ENCODE data around the gene CHIC2.

The CHIC2 gene

DNA sequence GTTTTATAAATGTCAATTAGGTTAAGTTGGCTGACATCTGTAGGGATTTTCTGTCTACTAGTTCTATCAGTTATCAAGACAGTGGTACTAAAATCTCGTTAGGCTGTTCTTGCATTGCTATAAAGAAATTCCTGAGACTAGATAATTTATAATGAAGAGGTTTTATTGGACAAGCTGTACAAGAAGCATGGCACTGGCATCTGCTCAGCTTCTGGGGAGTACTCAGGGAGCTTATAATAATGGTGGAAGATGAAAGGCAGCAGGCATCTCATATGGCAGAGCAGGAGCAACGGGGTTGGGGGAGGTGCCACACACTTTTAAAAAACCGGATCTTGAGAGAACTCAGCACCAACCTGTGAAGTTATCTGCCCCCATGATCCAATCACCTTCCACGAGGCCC lies 28.2 kb downstream of the CHIC2 start:
- Histone ChIP-seq H3K27me3 (ENCODE audit: insufficient read depth, low read length) (no peaks in the 10 kb centered on the region), H2AFZ (ENCODE audit: low read length) (no peak overlapping the region), H3K27ac (ENCODE audit: low read depth, low read length, poor library complexity, severe bottlenecking) (no peak overlapping the region), H3K36me3 (ENCODE audit: insufficient read depth, low read length) (peaks cover 20% of the 10 kb centered on the region), H3K9me2 (ENCODE audit: low read depth, low read length) (no peaks in the 10 kb centered on the region), H4K20me1 (ENCODE audit: insufficient read depth, low read length) (no peaks in the 10 kb centered on the region), H3K9ac (ENCODE audit: low read length) (no peak overlapping the region), H3F3A (ENCODE audit: insufficient read depth, low read length) (no peaks in the 10 kb centered on the region), H3K79me2 (ENCODE audit: insufficient read depth, low read length) (no peaks in the 10 kb centered on the region), H3K4me2 (ENCODE audit: low read length) (no peak overlapping the region), H3K9me3 (ENCODE audit: low read length) (0 out of 2 replicates have a peak, but pooled peaks cover 2% of the 10 kb centered on the region), H3K4me3 (ENCODE audit: low read depth, low read length, poor library complexity, severe bottlenecking) (no peak overlapping the region), H3K4me1 (ENCODE audit: insufficient read depth, low read length, severe bottlenecking) (peaks cover 18% of the 10 kb centered on the region)
- TF ChIP-seq EZH2 (IDR thresholded peaks at IDR 0.05; ENCODE audit: borderline replicate concordance, low read length): no peak
- TF ChIP-seq, protein P1, sequence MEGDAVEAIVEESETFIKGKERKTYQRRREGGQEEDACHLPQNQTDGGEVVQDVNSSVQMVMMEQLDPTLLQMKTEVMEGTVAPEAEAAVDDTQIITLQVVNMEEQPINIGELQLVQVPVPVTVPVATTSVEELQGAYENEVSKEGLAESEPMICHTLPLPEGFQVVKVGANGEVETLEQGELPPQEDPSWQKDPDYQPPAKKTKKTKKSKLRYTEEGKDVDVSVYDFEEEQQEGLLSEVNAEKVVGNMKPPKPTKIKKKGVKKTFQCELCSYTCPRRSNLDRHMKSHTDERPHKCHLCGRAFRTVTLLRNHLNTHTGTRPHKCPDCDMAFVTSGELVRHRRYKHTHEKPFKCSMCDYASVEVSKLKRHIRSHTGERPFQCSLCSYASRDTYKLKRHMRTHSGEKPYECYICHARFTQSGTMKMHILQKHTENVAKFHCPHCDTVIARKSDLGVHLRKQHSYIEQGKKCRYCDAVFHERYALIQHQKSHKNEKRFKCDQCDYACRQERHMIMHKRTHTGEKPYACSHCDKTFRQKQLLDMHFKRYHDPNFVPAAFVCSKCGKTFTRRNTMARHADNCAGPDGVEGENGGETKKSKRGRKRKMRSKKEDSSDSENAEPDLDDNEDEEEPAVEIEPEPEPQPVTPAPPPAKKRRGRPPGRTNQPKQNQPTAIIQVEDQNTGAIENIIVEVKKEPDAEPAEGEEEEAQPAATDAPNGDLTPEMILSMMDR (IDR thresholded peaks at IDR 0.05; ENCODE audit: low read length): no peak

DNA sequence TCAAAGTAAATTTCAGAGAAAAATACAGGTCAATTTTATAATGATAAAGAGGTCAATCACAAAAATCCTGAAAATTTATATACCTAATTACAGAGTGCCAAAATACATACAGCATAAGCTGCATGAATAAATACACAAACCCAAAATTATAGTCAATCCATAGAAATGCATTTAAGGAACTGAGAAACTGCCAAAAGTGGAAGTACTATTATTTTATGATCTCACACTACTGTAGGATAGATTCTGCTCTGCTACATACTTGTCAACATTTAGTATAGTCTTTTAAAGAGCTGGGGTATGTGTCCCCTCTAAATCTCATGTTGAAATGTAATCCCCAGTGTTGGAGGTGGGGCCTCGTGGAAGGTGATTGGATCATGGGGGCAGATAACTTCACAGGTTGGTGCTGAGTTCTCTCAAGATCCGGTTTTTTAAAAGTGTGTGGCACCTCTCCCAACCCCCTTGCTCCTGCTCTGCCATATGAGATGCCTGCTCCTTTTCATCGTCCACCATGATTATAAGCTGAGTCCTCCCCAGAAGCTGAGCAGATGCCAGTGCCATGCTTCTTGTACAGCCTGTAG lies 31.8 kb downstream of the CHIC2 start:
- Histone ChIP-seq H3K4me2 (ENCODE audit: low read length) (peak overlapping the region; percentile 45; the same call in 1 of the 2 replicates), H3K4me3 (ENCODE audit: low read depth, low read length, poor library complexity, severe bottlenecking) (no peak overlapping the region), H3K36me3 (ENCODE audit: insufficient read depth, low read length) (peaks cover 10% of the 10 kb centered on the region), H2AFZ (ENCODE audit: low read length) (no peak overlapping the region), H3K4me1 (ENCODE audit: insufficient read depth, low read length, severe bottlenecking) (peaks cover 19% of the 10 kb centered on the region), H3K27ac (ENCODE audit: low read depth, low read length, poor library complexity, severe bottlenecking) (peak overlapping the region; percentile 70), H3K79me2 (ENCODE audit: insufficient read depth, low read length) (no peaks in the 10 kb centered on the region), H3K9me2 (ENCODE audit: low read depth, low read length) (no peaks in the 10 kb centered on the region), H3K9ac (ENCODE audit: low read length) (no peak overlapping the region), H3K27me3 (ENCODE audit: insufficient read depth, low read length) (no peaks in the 10 kb centered on the region), H3K9me3 (ENCODE audit: low read length) (no peaks in the 10 kb centered on the region), H3F3A (ENCODE audit: insufficient read depth, low read length) (no peaks in the 10 kb centered on the region), H4K20me1 (ENCODE audit: insufficient read depth, low read length) (no peaks in the 10 kb centered on the region)
- no peak for TF ChIP-seq EZH2 (IDR thresholded peaks at IDR 0.05; ENCODE audit: borderline replicate concordance, low read length)
- TF ChIP-seq, protein P1 (IDR thresholded peaks at IDR 0.05; ENCODE audit: low read length): no peak

DNA sequence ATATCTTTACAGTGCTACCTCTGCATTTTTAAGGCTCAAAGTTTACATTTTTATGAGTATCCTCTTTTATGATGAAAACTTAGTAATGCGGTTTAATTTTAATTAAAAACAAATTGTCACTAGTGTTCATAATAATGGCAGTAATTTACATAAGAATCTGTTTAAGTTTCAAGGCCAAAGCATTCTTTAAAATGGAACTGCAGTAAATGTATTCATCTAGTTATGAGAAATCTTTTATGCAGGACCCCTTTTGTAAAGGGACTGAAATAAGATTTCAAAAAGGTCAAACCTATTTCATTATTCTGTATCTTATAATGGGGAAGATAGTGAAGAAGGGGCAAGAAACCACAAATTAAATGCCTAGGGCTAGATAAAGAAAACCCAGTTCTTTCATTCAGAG lies 37.1 kb downstream of the CHIC2 start:
- no peaks in the 10 kb centered on the region for H3K9me2 ChIP-seq (ENCODE audit: low read depth, low read length)
- H3K79me2 ChIP-seq (ENCODE audit: insufficient read depth, low read length): no peaks in the 10 kb centered on the region
- no peak overlapping the region for H3K4me2 ChIP-seq (ENCODE audit: low read length)
- H3K36me3 ChIP-seq (ENCODE audit: insufficient read depth, low read length): peaks cover 12% of the 10 kb centered on the region
- TF ChIP-seq, protein P1 (IDR thresholded peaks at IDR 0.05; ENCODE audit: low read length): no peak
- TF ChIP-seq EZH2 (IDR thresholded peaks at IDR 0.05; ENCODE audit: borderline replicate concordance, low read length): no peak
- H2AFZ ChIP-seq (ENCODE audit: low read length): no peak overlapping the region
- no peaks in the 10 kb centered on the region for H3K27me3 ChIP-seq (ENCODE audit: insufficient read depth, low read length)
- no peaks in the 10 kb centered on the region for H3F3A ChIP-seq (ENCODE audit: insufficient read depth, low read length)
- peaks cover 10% of the 10 kb centered on the region for H3K4me1 ChIP-seq (ENCODE audit: insufficient read depth, low read length, severe bottlenecking)
- H3K4me3 ChIP-seq (ENCODE audit: low read depth, low read length, poor library complexity, severe bottlenecking): no peak overlapping the region
- no peaks in the 10 kb centered on the region for H3K9me3 ChIP-seq (ENCODE audit: low read length)
- H4K20me1 ChIP-seq (ENCODE audit: insufficient read depth, low read length): no peaks in the 10 kb centered on the region
- H3K9ac ChIP-seq (ENCODE audit: low read length): no peak overlapping the region
- H3K27ac ChIP-seq (ENCODE audit: low read depth, low read length, poor library complexity, severe bottlenecking): no peak overlapping the region
